GM12865 (cell line): ENCODE results near the gene ORM2.

Experiments used
- DNase-seq: peaks from one replicate; pipeline ENCODE4 v3.0.0; 2010; ENCODE audit warnings: low read depth
- H3K4me3 ChIP-seq: 2 replicates; pipeline ENCODE4 v1.5.1; 2011; ENCODE audit warnings: mild to moderate bottlenecking, low read depth, low read length, control low read depth
- CTCF ChIP-seq: IDR thresholded peaks from 2 replicates; pipeline ENCODE4 v1.5.1; 2011; ENCODE audit warnings: low read length, control low read depth, low read depth, inconsistent platforms; ENCODE audit not compliant: insufficient read depth; ENCODE audit errors: missing control alignments

ORM2 gene

GRCh38 chr9:114350636-114351401 lies 21.1 kb downstream of the ORM2 start:
- TF ChIP-seq CTCF, result no peak
- DNase-seq, result no peak
- H3K4me3 ChIP-seq, result no peak overlapping the region

GRCh38 chr9:114351932-114352331 lies 22.3 kb downstream of the ORM2 start:
- TF ChIP-seq CTCF, result no peak
- no peak overlapping the region for H3K4me3 ChIP-seq
- DNase-seq, result no peak

- no peak for DNase-seq
- H3K4me3 ChIP-seq, result no peak overlapping the region
- no peak for TF ChIP-seq CTCF
Observed at GRCh38 chr9:114355821-114356220, 26.2 kb downstream of the ORM2 start.

GRCh38 chr9:114356792-114357191 lies 27.1 kb downstream of the ORM2 start:
- no peak overlapping the region for H3K4me3 ChIP-seq
- TF ChIP-seq CTCF, result no peak
- no peak for DNase-seq

GRCh38 chr9:114357360-114357759 lies 27.7 kb downstream of the ORM2 start:
- no peak overlapping the region for H3K4me3 ChIP-seq
- DNase-seq, result no peak
- TF ChIP-seq CTCF, result no peak

GRCh38 chr9:114357911-114358328 lies 28.3 kb downstream of the ORM2 start:
- no peak overlapping the region for H3K4me3 ChIP-seq
- DNase-seq, result no peak
- TF ChIP-seq CTCF, result no peak

- TF ChIP-seq CTCF, result no peak
- no peak overlapping the region for H3K4me3 ChIP-seq
- DNase-seq, result no peak
Observed at GRCh38 chr9:114359801-114360200, 30.1 kb downstream of the ORM2 start.
